NCI-H1694 (cell line): ENCODE results near the gene ZNF3.
"Not testable (repeated sequence)": the region's sequence is repeated elsewhere in the genome, so short reads cannot be mapped to it uniquely, and the experiment has no call there.

Experiments
- DNase-seq: peaks from one replicate; lab custom pipeline; 2025; lab: John Stamatoyannopoulos, UW

Gene ZNF3

DNA sequence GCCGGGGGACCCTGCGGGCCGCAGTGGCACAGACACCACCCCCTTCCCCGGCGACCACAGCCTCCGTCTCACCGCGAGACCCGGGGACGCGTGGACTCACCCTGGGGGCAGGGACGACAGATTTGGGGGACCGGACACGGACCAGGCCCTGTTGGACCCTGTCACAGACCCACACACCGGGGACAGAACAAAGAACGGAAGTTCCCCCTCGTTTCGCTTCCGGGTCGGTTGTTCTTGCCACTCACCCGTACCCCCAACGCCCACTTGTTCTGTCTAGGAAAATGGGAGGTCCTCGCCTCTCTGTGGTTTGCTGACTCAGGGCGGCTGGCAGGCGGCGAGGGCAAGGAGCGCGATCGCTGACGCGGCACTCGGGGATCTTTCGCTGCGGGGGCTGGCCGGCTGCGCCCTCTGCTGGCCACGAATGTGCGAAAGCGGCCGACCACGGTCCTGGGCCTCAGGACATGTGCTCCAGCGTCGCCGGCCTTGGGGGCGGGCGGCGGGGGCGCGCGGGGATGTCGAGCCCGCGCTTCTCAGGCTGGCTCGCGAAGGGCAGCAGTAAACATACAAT is at the start of gene ZNF3:
TSS of gene ZNF3 (minus strand) at position 189 of the 568 bp plus-strand sequence. CDS start 4,366 bp downstream, outside the sequence.
- DNase-seq: peak; percentile 98

DNA sequence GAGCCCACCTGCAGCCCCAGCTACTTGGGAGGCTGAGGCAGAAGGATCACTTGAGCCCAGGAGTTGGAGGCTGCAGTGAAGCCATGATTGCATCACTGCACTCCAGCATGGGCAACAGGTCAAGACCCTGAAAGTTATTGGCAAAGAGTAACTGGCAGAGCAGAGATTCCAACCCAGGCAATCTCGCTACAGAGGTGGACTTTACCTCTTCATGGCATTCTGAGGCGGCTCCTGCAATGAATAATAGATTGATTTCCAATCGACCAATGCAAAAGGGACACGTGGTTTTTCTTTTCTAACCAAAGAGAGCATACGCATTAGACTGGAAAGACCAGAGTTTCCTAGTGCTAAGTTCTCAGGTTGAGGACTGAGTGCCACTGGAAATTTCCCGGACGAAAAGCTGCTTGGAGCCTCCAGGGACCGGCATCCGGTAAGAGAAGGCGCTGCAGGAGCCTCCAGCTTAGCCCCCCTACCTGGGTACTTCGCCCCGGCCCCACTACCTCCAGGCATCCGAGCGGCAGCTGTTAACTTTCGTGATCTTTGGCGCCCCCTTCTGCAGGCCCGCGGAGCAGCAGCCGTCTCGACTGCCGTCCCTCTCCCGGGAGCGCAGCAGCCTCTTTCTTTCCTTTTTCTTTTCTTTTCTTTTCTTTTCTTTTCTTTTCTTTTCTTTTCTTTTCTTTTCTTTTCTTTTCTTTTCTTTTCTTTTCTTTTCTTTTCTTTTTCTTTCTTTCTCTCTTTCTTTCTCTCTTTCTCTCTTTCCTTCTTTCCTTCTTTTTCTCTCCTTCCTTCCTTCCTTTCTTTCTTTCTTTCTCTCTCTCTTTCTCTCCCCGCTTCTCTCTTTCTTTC is 49.3 kb upstream of the ZNF3 start:
- DNase-seq: peak; percentile 69

DNA sequence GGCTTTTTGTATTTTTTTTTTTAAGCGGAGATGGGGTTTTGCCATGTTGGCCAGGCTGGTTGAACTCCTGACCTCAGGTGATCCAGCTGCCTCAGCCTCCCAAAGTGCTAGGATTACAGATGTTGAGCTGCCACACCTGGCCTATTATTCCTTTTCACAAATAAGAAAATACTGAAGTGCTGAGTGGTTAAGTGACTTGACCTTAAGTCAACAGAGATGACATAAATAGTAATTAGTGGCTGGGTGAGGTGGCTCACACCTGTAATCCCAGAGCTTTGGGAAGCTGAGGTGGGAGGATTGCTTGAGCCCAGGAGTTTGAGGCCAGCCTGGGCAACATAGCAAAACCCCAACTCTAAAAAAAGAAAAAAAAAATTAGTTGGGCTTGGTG is 48.7 kb upstream of the ZNF3 start:
- DNase-seq: not testable (repeated sequence)

DNA sequence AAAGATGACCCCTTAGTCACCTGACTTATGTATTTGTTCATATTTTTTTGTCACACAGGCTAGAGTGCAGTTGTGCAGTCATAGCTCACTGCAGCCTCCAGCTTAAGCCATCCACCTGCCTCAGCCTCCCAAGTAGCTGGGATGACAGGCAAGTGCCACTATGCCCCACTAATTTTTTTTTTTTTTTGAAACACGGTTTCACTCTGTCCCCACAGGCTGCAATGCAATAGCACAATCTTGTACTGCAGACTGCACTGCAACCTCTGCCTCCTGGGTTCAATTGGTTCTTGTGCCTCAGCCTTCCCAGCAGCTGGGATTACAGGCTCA is 47.1 kb upstream of the ZNF3 start:
- DNase-seq: no peak

DNA sequence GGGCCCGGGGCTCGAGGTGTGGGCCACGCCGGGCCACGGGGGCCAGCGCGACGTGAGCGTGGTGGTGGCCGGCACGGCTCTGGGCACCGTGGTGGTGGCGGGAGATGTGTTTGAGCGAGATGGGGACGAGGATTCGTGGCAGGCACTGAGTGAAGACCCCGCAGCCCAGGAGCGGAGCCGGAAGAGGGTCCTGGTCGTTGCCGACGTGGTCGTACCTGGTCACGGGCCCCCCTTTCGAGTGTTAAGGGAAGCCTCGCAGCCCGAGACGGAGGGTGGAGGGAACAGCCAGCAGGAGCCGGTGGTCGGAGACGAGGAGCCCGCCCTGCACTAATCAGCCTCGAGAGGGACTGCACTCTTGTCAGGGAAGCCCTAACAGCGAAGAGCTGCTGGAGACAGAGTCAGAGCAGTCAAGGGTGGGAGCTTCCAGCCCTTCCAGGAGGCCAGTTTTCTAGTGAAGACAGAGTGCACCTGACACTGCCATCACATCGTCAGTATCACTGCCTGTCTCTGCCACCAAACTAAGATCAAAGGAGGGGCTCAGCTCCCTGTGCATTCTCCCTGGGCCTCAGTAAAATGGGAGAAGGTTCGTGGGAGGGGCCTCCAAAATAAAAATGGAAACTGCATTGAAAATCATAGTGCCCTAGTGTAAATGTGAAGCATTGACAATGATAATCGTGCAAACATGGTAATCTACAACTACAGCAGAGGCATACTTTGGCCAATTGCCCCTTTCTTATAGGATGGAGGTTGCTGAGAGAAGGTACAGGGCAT is 46.5 kb upstream of the ZNF3 start:
- DNase-seq: no peak

DNA sequence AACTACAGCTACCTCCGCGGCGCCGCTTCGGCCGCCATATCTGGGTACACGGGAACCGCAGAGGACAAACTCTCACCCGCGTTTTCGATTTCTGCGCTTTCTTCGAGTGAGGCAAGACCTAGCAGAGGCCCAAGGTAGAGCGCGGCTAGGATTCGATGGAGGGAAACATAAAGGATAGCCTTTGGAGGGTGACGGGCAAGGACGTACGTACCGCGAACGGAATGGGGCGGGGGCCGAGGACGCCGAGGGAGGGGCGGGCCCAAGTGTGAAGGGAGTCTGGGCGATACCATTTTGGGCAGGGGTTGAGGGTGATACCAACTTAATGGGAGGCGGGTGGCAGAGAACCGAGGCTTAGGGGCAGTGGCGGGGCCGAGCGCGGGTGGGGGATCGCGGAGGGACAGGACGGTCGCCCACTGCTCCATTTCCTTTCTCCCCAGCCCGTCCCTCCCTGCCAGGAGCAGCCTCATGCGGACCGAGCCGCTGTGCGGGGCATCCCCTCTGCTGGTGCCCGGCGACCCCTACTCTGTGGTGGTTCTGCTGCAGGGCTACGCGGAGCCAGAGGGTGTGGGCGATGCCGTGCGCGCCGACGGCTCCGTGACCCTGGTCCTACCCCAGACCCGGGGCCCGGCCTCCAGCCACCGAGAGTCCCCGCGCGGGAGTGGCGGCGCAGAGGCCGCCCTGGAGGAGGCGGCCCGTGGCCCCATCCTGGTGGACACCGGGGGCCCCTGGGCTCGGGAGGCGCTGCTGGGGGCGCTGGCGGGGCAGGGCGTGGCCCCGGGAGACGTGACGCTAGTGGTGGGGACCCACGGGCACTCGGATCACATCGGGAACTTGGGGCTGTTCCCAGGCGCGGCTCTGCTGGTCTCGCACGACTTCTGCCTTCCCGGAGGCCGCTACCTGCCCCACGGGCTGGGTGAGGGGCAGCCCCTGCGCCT is 45.7 kb upstream of the ZNF3 start, which contains the start of gene MBLAC1:
TSS of gene MBLAC1 (plus strand) at position 37 of the 935 bp plus-strand sequence. CDS start at position 466, 429 bp downstream.
- DNase-seq: peak; percentile 88

DNA sequence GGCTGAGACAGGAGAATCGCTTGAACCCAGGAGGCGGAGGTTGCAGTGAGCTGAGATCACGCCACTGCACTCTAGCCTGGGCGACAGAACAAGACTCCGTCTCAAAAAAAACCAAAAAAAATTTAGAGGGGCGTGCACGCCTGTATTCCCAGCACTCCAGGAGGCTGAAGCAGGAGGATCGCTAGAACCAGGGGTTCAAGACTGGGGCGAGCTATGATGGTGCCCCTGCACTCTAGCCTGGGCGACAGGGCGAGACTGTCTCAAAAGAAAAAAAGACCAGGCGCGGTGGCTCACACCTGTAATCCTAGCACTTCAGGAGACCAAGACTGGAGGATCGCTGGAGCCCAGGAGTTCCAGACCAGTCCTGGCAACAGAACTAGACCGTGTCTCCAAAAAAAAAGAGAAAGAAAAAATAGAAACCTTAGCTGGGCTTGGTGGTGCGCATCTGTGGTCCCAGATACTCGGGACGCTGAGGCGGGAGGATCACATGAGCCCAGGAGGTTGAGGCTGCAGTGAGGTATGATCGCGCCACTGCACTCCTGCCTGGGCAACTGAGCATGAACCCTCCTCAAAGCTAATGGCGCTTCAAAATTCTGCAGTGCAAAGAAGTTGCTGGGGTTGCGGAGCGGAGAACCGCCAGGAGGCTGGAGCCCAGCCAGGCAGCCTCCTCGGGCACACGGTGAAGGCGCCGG is 44.9 kb upstream of the ZNF3 start:
- DNase-seq: no peak

DNA sequence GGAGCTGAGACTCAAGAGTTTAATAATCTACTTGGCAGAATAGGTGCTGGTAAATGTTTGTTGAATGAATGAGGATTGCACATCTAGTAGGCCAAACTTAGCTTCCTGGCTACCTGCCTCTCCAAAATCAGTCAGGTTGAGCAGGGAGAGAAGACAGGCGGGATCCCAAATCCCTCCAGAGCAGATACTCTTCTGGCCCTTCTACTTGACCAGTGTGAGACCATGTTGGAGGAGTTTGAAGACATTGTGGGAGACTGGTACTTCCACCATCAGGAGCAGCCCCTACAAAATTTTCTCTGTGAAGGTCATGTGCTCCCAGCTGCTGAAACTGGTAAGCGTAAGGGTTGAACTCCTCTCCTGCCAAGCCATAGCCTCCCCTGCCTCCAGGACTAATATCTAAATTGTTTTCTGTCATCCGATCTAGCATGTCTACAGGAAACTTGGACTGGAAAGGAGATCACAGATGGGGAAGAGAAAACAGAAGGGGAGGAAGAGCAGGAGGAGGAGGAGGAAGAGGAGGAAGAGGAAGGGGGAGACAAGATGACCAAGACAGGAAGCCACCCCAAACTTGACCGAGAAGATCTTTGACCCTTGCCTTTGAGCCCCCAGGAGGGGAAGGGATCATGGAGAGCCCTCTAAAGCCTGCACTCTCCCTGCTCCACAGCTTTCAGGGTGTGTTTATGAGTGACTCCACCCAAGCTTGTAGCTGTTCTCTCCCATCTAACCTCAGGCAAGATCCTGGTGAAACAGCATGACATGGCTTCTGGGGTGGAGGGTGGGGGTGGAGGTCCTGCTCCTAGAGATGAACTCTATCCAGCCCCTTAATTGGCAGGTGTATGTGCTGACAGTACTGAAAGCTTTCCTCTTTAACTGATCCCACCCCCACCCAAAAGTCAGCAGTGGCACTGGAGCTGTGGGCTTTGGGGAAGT is 43.0 kb upstream of the ZNF3 start:
- DNase-seq: no peak

DNA sequence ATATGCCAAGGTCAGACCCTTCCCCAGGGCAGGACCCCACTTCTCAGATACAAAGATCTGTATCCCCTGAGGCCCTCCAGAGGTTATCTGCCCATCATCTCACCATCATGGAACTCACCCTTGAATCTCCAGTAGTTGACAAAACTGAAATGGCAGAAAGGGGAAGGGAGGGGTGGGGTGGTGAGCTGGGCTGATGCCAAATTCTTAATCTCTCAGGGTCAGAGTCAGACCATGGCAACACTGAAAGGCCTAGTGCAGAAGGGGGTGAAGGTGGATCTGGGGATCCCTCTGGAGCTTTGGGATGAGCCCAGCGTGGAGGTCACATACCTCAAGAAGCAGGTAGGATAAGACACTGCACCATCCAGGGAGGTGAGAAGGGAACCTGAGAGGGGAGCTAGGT is 41.0 kb upstream of the ZNF3 start:
- no peak for DNase-seq

DNA sequence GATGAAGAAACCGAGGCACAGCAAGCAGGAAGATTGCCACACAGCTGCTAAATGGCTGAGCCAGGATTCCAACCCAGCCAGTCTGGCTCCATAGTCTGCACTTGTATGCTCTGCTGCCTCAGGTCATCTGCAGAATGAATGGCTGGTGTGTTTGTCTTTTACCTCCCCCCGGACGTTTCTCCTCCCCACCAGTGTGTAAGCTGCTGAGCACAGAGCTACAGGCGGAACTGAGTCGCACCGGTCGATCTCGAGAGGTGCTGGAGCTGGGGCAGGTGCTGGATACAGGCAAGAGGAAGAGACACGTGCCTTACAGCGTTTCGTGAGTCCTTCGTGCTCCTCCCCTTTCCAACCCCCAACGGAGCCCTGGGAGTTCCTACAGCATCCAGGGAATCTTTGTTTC is 40.5 kb upstream of the ZNF3 start:
- DNase-seq: no peak

DNA sequence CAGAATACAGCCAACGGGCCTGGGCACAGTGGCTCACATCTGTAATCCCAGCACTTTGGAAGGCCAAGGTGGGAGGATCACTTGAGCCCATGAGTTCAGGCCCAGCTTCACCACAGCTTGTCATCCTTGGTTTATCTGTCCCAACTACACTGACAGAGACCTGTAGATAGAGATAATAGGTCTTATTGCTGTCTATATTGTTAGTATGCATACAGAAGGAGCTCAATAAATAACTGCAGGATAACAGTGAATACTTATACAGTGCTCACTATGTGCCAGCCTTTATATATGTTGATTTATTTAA is 39.2 kb upstream of the ZNF3 start:
- no peak for DNase-seq

DNA sequence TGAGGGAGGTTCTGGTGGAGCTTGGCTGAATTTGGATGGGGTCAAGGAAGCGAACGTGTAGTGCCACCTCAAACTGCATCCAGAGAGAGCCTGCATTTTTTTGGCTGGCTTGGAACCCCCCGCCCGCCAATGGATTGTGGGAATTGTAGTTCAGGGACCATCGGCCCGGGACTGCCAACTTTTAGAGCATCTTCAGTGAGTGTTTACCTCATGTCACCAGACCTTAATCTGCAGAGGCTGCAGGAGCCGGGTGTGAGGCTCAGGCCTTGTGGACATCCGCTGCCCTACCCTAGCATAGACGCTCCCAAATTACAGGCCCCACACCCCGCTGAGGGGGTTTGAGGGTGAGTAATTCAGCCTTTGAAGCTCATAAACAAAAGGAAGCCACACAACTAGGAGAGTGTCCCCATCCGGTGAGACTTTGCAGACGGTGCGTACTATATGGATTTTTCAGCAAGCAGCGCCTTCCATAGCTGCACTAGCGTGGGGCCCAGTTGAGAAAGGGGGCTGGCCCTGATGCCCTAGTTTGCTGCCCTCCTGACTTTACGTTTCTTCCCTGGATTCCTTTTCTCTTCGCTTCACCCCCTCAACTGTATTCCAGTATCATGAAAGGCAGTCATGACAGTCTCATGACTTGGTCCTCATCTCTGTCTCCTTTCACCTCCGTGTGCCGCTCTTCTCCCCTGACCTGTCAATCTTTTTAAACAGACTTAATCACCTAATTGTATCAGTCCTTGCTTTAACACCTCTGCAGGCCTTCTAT is 38.6 kb upstream of the ZNF3 start:
- peak; percentile 66 for DNase-seq

DNA sequence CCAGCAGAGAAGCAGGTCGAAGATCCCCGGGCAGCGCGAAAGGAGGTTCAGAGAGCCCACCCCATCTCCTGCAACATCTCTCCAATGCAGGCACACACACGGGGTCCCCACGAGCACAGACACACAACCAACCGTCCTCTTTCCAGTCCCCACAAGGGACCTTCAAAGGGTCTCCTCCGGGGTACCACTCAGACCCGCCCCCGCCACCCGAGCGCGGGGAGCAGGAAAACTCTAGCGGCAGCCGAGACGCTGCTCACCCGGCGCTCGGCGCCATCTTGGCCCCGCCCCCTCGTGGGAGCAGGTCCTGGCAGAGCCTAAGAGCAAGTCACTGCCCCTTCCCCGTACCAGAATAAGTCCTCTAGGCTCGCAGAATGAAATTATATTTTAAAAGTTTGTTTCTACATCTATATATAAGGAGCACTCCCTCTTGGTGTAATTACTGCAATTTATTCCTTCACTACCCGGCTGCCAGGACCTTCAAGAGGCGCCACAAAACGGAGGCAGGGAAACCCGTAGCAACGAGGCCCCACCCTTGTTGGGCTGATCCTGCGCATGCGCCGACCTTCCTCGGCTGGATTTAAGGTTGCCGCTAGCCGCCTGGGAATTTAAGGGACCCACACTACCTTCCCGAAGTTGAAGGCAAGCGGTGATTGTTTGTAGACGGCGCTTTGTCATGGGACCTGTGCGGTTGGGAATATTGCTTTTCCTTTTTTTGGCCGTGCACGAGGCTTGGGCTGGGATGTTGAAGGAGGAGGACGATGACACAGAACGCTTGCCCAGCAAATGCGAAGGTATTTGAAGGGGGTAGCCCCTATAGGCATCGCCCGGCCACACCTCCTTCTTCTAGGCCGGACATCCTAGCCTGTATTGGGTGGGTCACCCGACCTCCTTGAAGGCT is 37.8 kb upstream of the ZNF3 start, which contains the start of the genes CNPY4 and TAF6:
TSS of gene CNPY4 (plus strand) at position 563 of the 898 bp plus-strand sequence. CDS start at position 674, 111 bp downstream.
TSS of gene TAF6 (minus strand) at position 287 of the 898 bp plus-strand sequence. CDS start 5,149 bp downstream, outside the sequence.
- peak; percentile 94 for DNase-seq

DNA sequence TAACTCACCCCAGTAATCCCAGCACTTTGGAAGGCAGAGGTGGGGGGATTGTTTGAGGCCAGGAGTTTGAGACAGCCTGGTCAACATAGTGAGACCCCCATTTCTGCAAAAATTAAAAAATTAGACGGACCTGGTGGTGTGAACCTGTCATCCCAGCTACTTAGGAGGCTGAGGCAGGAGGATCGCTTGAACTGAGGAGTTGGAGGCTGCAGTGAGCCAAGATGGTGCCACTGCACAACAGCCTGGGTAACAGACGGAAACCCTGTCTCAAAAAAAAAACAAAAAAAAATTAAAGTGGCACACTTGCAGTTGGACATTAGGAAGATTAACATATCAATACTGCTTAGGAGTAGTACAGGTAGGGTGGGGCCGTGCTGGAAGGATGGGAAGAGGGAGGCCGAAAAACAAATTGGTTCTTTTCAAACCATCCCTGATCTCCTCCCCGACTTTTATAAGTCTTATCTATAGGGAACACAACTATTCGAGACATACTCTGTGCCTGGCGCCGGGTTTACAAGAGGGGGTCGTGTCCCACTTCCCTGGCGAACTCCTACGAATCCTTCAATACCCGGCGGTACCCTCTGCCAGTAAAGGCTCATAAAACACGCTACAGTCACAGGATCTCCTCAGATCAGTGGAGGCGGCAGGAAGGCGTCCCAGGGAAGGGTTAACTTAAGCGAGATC is 37.0 kb upstream of the ZNF3 start:
- no peak for DNase-seq

DNA sequence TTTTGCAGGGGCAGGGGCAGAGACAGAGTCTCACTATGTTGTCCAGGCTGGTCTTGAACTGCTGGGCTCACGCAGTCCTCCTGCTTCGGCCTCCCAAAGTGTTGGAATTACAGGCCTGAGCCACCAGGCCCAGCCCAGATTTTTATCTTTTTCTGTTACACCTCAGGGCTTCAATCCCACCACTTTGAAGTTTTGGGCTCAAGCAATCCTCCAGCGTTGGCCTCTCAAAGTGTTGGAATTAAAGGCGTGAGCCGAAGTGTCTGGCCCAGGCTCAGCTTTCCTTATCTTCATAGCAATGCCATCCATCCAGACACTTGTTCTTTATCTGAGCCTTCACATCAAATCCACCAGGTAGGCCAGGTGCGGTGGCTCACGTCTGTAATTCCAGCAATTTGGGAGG is 33.5 kb upstream of the ZNF3 start:
- no peak for DNase-seq

DNA sequence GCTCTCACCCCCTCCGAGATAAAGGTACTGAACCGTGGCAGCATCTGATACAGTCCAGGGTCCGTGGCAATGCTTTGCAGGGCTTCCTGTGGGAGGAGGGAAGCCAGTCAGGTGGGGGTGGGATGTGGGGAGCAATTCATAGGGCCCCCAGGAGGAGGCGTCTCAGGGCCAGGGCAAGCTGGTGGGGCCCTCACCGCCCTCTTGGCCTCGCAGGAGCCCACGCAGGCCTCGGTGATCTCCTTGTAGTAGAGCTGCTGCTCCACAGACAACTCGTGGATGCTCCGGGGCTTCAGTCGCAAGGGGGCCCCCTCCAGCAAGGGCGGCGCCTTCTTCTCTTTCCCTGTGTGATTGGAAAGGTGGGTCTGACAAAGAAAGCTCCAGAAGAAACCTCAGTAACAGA is 30.4 kb upstream of the ZNF3 start:
- DNase-seq: no peak

DNA sequence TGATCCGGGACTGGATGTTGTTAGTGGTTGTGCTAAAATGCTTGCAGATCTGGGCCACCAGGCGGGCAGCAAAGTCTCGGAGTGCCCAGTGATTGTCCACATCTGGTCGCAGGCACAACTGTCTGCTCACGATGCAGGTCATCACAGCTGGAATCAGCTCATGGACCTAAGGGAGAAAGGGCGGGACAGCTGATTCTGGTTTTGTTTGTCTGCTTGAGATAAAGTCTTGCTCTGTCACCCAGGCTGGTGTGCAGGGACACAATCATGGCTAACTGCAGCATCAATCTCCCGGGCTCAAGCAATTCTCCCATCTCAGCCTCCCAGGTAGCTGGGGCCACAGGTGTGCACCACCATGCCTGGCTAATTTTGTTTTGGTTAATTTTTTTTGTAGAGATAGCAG is 29.6 kb upstream of the ZNF3 start:
- no peak for DNase-seq
